NCI-H2029 treated with DMSO at 0.1 percent for 48 hours (cell line): Measurements from ENCODE around the gene KCNH6.

ENCODE experiments used
- DNase-seq: peaks from one replicate; lab custom pipeline; 2025; lab: John Stamatoyannopoulos, UW

Gene KCNH6

DNA sequence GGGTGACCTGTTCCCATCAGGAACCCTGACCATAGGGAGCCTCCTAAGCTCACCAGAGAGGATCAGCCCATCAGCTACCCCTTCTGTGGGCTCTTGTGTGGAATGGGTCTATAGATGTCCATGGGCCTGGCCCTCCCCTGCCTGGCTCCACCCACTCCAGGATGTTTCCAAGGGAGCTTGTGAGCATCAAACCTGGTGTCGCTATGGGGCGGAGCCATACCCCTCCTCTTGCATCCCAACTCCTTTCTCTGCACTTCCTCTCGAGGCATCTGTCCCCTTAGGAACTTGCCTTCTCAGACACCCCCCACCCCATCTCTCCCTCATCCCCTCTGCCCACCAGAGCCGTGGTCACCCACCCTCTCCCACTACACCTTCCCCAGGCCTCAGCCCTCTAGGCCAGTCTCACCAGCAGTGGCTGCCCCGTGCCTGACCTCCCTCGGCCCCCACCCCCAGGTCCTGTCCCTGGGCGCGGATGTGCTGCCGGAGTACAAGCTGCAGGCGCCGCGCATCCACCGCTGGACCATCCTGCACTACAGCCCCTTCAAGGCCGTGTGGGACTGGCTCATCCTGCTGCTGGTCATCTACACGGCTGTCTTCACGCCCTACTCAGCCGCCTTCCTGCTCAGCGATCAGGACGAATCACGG, 10.4 kb downstream of the KCNH6 start:
- DNase-seq, result no peak

DNA sequence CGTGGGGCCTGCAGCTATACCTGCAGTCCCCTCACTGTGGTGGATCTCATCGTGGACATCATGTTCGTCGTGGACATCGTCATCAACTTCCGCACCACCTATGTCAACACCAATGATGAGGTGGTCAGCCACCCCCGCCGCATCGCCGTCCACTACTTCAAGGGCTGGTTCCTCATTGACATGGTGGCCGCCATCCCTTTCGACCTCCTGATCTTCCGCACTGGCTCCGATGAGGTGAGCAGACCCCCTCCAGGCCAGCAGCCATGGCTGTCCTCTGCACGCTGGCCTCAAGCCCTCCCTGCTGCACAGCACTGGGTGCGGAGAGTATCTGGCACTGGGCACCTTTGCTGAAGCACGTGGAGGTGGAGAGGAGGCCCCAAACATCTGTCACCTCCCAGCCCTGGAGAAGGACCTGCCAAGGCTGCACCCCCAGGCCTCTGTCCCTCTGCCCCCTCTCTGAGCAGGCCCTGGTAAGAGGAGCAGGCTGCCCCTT, 11.0 kb downstream of the KCNH6 start:
- DNase-seq, result no peak

DNA sequence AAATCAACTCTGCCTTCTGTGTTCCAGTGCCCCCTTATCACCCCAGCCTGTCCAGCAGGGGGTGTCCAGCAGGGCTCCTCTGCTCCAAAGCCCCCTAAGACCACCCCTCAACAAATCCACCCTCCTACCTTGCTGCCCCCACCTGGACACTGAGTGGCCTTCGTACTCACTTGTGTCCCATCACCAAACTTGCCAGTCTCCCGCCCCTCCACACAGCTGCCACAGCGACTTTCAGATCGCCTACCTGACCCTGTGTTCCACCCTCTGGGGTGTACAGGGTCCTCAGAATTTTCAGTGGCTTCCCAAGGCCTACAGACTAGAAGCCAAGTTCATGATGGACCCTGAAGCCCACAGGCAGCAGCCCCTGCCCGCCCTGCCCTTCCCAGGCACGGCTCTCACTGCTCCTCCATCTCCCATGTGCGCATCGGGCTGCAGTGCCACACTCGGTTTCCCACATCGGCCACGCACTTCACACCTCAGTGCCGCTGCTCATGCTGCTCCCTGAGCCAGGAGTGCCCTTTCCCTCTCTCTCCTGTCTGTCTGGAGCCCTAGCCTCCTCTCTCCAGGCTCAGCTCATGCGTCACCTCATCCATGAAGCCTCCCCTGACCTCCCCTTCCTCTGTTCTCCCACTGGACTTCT, 11.8 kb downstream of the KCNH6 start:
- no peak for DNase-seq

DNA sequence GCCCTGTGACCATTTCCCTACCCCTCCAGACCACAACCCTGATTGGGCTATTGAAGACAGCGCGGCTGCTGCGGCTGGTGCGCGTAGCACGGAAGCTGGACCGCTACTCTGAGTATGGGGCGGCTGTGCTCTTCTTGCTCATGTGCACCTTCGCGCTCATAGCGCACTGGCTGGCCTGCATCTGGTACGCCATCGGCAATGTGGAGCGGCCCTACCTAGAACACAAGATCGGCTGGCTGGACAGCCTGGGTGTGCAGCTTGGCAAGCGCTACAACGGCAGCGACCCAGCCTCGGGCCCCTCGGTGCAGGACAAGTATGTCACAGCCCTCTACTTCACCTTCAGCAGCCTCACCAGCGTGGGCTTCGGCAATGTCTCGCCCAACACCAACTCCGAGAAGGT, 12.5 kb downstream of the KCNH6 start:
- DNase-seq, result no peak

DNA sequence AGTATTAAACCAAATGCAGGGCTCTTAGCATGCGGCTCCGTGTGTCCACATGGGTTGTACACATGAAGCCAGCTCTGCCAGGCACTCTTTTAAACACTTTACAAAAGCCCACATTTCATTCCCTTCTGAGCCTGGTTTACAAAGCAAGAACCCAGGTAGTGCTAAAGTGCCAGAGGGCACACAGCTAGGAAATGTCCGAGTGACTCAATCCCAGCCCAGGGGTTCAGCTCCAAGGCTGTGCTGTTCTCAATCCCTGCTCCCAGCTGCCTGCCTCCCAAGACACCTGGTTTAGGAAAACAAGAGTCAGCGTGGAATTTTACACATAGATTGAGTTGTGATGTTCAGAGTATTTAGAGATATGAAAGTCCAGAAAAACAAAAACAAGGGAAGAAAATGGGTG, 13.8 kb downstream of the KCNH6 start:
- DNase-seq, result no peak

DNA sequence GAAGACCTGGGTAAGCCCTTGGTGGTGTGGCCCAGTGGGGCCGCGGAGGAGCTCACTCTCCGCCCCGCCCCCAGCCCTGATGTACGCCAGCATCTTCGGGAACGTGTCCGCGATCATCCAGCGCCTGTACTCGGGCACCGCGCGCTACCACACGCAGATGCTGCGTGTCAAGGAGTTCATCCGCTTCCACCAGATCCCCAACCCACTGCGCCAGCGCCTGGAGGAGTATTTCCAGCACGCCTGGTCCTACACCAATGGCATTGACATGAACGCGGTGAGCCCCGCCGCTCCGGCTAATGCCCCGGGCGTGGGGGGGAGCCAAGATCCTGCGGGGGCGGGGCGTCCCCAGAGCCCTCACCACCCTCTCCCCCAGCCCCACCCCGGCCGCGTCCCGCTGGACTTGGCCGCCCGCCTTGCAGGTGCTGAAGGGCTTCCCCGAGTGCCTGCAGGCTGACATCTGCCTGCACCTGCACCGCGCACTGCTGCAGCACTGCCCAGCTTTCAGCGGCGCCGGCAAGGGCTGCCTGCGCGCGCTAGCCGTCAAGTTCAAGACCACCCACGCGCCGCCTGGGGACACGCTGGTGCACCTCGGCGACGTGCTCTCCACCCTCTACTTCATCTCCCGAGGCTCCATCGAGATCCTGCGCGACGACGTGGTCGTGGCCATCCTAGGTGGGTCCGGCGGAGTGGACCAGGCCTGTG, 15.0 kb downstream of the KCNH6 start:
- DNase-seq, result no peak

DNA sequence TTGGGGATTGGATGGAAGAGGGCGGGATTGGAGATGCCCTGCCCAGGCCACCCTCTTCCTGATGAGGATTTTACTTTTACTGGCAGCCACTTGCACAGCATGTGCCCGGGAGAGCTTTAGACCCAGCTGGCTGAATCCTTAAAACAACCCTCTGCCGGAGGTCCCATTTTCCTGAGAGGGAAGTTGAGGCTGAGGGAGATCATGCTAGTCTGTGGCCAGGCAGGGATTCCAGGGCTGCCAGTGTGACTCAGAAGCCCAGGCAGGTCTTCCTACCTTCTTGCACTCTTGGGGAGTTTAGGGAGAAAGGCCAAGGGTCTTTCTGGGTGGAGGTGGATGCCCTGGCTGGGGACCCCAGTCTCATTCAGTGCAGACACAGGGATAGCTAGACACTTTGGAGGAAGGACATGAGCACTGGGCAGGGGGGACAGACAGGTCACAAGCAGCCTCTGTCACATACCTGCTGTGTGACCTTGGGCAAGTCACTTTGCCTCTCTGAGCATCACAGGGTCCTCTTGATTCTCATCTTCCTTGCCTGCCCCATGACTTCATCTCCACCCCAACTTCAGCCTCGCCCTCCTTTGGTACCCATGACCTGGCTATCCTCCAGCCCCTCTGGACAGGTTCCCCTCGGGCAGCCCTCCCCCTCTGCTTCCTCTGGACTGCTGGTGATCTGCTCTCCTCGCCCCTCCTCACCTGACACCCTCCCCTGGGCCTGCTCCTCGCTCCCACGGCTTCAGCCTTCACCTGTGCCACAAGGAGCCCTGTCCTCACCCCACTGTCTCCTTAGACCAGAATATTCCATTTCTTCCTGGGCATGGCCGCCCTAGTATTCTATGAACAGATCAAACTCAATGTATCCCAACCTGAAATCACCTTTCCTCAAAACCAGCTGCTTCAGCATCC, 15.8 kb downstream of the KCNH6 start:
- no peak for DNase-seq

DNA sequence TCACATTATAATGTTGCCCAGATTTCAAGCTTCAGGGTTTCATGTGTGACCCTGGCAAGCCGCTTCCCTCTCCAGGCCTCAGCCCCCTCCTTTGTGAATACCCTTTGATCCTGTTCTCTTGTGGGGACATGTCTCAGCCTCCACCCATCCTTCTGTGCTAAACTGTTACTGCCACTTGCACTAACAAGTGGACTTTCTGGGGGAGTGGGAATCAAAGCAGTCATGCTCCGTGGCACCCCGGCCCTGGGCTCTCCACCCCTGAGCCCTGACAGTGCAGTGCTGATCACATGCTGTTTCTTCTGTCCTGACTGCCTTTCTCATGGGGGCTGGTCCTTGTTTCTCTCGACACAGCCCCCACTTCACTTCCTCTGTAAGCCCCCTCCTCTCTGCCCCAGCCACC, 17.4 kb downstream of the KCNH6 start:
- no peak for DNase-seq

DNA sequence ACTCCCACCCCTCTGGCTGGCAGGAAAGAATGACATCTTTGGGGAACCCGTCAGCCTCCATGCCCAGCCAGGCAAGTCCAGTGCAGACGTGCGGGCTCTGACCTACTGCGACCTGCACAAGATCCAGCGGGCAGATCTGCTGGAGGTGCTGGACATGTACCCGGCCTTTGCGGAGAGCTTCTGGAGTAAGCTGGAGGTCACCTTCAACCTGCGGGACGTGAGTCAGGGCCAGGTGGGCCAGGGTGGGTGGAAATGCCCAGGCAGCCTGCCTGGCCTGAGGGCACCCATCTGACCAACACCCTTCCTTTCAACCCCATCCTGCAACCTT, 19.0 kb downstream of the KCNH6 start:
- no peak for DNase-seq

DNA sequence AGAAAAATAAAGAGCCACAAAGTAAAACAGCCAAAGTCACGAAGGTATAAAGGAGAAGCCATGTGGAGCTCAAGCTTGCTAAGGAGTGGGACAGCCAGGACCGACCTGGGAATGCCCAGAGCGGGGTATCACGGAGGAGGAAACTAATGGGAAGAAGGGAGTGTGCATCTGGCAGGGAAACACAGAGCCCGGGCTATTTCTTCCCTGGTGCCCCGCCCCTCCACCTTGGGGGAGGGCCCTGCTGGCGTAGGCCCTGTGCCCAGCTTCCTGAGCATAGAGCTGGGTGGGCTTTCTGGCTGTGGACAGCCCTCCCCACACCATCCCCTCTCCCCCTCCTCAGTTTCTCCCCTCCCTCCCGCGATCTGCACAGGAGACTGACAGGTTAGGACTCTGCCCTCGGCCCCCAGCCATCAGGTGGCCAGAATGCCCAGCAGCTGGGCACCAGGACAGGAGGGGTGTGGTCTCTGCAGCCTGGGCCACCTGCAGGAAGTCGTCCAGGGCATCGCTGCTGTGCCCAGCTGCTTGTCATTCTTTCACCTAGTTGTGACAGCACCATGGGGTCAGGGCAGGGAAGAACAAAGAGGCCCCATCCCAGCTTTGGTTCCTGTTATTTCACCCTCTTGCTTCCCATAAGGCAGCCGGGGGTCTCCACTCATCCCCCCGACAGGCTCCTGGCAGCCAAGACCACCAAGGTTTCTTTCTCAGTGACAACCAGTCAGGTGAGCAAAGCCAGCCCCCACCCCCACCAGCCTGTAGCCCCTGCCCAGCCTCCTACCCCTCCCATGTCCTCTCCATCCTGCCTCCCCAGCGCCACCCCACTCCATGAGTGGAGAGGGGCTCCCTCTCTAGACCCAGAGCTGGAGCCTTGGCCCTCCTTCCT, 20.0 kb downstream of the KCNH6 start:
- peak; percentile 11 for DNase-seq

DNA sequence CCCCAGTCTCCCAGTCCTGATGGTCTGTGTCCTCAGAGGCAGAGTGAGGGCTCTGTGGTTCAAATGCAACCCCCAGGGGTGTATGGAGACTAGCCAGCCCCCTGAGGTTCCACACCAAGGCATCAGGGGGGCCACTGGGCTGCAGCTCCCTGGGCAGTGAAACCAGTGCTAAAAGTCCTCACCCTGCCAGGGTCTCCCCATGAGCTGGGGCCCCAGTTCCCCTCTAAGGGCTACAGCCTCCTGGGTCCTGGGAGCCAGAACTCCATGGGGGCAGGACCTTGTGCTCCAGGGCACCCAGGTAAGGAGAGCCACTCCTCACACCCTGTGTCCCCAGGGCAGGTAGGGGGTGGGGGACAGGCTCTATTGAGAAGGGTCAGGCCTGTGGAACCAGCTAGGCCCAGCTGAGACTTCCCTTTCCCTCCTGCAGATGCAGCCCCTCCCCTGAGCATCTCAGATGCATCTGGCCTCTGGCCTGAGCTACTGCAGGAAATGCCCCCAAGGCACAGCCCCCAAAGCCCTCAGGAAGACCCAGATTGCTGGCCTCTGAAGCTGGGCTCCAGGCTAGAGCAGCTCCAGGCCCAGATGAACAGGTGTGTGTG, 20.8 kb downstream of the KCNH6 start:
- no peak for DNase-seq

DNA sequence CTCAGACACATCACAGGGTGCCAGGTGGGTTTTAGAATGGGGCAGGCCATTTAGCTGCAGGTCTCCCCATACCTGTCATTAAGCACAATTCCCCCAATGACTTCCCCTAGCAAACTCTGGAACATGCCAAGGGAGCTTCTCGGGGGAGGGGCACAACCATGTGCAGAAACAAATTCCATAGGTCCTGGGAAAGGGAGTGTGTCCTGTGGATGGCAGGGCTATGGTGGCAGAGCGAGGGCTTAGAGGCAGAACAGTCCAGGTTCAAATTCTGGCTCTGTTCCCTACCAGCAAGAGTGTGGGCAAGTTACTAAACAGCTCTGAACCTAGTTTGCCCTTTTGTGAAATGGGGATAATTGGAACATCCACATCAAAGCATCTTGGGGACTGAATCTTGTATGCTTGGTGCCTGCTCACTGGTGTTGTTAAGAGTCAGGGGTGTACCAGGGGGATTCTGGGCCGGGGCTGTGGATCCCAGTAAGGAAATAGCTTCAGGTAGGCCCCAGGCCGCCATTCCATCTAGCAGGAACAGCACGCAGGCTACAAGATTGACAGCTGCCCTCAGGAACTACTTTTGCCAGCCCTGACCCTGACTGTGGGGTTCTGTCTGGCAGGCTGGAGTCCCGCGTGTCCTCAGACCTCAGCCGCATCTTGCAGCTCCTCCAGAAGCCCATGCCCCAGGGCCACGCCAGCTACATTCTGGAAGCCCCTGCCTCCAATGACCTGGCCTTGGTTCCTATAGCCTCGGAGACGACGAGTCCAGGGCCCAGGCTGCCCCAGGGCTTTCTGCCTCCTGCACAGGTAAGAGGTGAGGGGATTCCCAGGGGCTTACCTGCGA, 21.5 kb downstream of the KCNH6 start:
- DNase-seq, result no peak

DNA sequence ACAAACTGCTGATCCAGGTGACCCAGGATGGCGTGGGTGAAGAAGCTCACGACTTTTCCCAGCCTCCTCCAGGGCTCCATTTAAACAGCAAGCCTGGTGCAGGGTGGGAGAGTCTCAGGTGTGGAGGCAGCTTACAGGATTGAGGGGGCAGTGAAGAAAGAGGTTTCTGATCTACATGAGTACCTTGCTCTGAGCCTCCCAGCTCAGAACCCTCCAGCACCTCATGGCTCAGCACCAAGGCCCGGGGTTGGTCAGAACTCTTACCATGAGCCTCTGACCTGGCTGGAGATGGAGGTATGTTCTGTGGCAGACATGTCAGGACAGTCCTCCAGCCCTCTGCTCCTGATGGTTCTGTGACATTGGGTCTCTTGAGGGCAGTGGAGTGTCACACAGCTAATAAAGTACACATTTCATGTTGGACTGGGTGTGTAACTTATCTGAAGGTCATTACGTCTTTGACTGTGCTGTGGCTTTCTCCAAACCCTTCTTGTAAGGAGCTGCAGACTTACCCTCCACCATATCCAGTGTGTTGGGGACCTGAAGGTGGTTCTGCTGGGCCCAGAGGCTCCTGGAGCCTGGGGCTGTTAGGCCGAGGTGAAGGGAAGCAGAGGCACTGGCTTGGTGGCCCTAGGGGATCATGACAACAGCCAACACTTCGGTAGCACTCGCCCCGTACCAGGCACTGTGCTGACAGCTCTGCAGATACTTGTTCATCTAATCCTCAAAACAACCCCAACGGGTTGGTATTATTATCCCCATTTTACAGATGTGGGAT, 23.3 kb downstream of the KCNH6 start:
- DNase-seq, result no peak

DNA sequence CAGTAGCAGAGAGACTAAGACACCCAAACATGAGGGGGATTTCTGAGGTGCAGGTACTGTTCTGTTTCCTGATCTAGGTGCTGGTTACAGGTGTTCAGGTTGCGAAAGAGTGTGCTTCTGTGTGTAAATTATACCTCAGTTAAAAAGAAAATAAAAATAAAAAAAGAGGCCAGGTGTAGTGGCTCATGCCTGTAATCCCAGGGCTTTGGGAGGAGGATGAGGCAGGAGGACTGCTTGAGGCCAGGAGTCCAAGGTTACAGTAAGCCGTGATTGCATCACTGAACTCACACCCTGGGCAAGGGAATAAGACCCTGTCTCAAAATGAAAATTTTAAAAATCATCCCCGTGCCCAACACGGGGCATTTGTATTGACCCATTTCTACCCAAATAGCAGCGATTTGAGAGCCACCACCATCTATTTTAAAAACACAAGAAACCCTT, 23.9 kb downstream of the KCNH6 start:
- DNase-seq, result no peak

DNA sequence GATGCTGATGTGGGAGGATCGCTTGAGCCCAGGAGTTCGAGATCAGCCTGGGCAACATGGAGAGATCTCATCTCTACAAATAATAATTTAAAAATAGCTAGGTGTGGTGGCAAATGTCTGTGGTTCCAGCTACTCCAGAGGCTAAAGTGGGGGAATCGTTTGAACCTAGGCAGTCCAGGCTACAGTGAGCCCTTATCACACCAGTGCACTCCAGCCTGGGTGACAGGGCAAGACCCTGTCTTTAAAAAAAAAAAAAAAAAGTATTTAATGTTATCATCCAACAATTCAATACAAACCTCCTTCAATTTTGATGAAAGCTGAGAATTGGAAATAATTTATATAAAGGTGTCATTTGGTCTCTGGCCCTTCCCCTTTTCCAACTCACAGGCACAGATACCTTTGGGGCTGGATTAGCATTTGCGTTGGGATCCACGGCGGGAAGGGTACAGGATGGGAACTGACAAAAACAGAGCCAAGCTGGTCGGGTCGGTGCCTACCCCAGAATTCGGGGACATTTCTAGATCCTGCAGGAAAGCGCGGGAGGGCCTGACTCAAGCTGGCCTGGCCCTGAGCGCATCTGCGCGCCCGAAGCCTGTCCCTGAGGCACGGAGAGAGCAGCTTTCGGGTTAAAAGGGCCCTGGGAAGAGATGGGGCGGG, 26.3 kb downstream of the KCNH6 start:
- no peak for DNase-seq

DNA sequence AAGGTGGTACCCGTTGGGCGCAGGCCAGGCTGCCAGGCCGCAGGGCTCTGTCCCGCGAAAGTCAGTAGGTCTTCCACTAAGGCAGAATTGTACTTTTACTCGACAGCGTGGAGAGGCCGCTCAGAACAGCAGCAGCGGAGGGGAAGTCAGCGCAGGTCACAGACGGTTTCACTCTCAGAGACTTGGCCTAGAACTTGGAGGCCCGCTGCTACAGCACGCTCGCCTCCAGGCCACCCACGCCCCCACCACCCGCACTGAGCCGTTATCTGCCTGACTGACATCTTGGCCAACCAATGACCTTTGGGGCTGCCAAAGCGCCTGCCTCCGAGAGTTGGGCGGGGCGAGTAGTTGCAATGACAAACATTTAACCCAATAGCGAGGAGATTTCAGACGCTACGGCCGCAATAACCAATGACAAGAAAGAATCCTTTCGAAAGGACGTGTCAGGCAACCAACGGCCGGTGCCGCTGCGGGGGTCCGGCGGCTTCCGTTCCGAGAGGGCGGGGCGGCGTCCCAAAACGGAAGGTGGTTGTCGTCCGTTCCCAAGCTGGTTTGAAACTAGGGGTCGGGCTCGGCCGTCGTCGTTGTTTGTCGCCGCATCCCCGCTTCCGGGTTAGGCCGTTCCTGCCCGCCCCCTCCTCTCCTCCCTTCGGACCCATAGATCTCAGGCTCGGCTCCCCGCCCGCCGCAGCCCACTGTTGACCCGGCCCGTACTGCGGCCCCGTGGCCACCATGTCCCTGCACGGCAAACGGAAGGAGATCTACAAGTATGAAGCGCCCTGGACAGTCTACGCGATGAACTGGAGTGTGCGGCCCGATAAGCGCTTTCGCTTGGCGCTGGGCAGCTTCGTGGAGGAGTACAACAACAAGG, 27.0 kb downstream of the KCNH6 start, which contains the start of gene DCAF7:
Gene DCAF7, plus strand, starts transcription at position 532 of the 871 bp plus-strand sequence. Its CDS starts 201 bp downstream, at position 733.
- peak; percentile 92 for DNase-seq

DNA sequence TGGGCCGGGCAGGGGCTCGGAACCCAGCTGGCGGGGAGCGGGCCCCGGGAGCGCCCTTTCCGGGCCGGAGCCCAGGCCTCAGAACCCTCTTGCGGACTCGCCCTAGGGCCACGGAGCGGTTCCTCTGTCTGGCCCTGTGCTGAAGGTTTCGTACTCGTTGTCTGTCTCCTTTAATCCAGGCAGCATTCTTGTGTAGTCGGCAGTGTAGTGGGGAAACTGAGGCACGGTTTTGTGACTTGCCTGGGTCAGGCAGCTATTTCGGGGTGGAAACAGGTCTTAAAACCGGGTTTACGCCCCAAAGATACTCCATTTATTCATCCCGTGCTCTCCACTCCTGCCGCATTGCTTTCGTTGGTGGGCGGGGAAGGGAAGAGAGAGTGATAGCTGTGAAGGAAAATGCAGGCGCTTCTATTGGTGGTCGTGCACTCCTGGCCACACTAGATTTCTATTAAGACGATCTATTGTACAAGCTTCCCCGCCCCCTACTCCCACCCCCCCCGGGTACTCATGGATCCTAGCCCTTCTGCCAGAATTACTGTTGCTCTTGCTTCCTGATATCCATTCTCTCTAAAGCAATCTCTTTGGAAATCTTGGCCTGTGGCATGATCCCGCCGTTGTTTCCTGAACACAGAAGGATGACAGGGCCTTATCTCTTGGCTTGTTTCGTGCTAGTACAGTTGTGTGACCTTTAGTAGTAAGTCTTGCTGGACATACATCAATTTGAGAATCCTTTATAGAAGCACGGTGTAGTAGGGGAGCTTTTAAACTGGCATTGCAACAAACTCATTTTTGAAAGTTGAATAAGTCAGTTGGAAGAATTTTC, 27.9 kb downstream of the KCNH6 start:
- DNase-seq, result no peak
